Epithelial cell of prostate (primary cell): ENCODE measurements around the gene BEAN1.
"Not testable (repeated sequence)": the region's sequence is repeated elsewhere in the genome, so short reads cannot be mapped to it uniquely, and the experiment has no call there.

Experiments
- DNase-seq: peaks from one replicate; pipeline ENCODE4 v3.0.0-alpha.2; 2011; ENCODE audit warnings: low read depth, low spot score
- H3K27ac ChIP-seq: fragments of 450-650 bp; 2 replicates; pipeline ENCODE4 v1.5.1; 2017; ENCODE audit warnings: mild to moderate bottlenecking

Gene BEAN1

DNA sequence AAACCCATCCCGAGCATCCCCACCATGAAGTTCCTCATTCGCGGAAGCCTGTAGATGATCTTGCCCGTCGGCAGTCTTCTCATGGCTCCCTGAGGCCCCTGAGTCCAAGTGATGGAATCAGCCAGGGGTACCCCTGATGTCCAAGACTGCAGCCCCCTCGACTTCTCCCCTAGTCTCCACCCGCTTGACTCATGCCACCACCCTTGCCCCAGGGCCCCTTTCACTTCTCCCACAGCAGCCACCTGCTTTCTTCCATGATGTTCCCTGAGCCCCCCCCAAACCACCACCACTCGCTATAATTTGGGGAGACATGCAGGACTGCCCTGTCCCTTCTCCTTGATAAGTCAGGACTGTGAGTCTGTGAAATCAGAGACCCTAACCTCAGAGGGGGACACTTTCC lies 11.4 kb downstream of the BEAN1 start:
- H3K27ac ChIP-seq = no peak overlapping the region
- DNase-seq = no peak

GRCh38 chr16:66439051-66439730 lies 12.1 kb downstream of the BEAN1 start:
- H3K27ac ChIP-seq = no peak overlapping the region

DNA sequence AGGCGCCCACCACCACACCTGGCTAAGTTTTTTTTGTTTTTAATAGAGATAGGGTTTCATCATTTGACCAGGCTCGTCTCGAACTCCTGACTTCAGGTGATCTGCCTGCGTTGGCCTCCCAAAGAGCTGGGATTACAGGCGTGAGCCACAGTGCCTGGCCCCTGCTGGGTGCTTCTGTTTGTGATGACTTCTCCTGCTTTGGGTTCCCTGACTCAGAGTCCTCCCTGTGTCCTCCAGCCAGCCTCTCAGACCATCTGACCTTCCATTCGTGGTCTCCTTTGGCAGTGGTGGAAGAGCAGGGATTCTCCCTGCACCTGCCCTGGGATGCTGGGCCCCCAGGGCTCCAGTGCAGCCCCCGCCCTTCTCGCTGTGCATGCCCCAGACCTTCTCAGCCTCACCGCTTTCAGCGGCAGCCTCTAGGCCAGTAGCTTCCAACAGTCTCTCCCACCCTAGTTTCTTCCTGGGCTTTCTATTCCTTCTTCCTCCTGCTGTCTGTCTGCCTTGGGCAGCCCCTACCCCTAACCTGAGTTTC lies 13.2 kb downstream of the BEAN1 start:
- no peak overlapping the region for H3K27ac ChIP-seq
- DNase-seq = no peak

More at GRCh38 chr16:66439051-66439730, 12.1 kb downstream of the BEAN1 start:
- no peak for DNase-seq

DNA sequence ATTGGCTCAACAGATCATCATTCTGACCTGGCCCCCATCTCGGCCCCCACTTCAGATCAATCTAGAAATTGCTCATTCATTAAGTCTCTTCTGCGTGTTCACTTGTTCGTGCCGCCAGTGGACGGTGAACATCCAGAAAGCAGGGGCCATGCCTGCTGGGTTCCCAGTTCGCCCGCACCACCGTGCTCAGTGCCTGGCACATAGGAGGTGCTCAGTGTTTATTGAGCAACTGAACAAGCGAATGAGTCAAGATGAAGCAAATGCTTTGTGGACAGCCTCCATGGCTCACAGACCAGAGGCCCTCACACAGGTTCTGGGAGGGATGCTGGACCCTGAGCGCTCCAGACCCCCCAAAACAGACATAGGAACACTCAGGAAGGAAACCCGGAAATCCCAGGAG lies 13.9 kb downstream of the BEAN1 start:
- H3K27ac ChIP-seq = no peak overlapping the region
- no peak for DNase-seq

- no peak for DNase-seq
- H3K27ac ChIP-seq = no peak overlapping the region
Measured at GRCh38 chr16:66441586-66442375, 14.7 kb downstream of the BEAN1 start.

GRCh38 chr16:66442502-66443268 lies 15.6 kb downstream of the BEAN1 start:
- DNase-seq = no peak
- no peak overlapping the region for H3K27ac ChIP-seq

DNA sequence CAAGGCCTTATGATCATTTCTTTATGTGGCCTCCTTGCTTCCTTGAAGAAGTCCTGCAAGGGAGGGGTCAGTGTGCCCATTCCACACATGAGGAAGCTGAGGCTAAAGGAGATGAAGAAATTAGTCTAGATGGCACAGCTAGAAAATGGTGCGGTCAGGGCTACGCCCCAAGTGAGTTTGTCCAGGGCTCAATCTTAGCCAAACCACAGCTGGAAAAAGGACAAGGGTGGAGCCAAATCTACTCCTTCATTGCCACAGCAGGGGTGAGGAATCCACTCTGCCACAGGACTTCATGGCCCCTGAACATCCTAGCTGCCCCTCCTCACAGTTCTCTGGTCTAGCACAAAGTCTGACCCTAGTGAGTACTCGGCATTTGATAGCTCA lies 16.2 kb downstream of the BEAN1 start:
- H3K27ac ChIP-seq = no peak overlapping the region
- no peak for DNase-seq

DNA sequence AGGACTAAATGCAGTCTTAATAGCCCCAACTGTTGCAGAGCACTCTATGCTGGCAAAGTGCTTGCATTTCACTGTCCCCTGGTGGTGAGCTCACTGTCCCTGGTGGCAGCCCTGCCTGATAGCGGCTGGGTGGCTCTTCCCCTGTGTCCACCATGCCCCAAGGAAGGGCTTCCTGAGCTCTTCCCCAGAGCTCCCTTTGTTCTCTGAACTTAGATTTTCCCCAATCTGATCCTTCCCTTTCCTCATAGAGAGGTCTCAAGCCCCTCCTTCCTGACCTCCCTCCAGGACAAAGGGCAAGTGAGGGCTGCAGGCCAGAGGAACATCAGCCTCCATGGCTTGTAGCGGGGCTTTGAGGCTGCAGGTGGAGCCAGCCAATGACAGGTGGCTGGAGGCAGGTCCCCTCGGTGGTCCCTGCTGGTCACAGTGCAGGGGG lies 17.0 kb downstream of the BEAN1 start:
- no peak overlapping the region for H3K27ac ChIP-seq
- DNase-seq = no peak

- DNase-seq = no peak
- H3K27ac ChIP-seq = no peak overlapping the region
Measured at GRCh38 chr16:66446737-66447136, 19.6 kb downstream of the BEAN1 start.

- DNase-seq = no peak
- H3K27ac ChIP-seq = no peak overlapping the region
Measured at GRCh38 chr16:66447491-66447890, 20.4 kb downstream of the BEAN1 start.

DNA sequence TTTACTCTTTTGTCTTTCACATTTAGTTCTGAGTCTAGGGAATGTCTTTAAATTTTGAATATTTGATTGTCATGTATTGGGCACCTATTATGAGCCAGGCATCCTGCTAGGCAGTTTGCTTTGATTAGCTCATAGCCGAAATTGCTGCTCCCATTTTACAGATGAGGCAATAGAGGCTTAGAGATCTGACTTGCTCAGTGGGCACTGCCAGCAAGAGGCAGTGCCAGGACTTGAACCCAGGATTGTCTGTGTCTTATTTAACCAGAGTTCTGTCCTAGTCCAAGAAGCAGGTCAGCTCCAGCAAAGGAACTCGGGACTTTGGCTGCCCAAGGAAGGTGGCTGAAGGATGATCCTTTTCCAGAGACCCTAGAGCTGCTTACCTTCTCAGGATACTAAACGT lies 24.5 kb downstream of the BEAN1 start:
- DNase-seq = no peak
- H3K27ac ChIP-seq = no peak overlapping the region

GRCh38 chr16:66453230-66453629 lies 26.1 kb downstream of the BEAN1 start:
- DNase-seq = not testable (repeated sequence)

GRCh38 chr16:66454751-66455150 lies 27.7 kb downstream of the BEAN1 start:
- no peak overlapping the region for H3K27ac ChIP-seq
- no peak for DNase-seq

More at GRCh38 chr16:66453230-66453629, 26.1 kb downstream of the BEAN1 start:
- H3K27ac ChIP-seq = not testable (repeated sequence)

DNA sequence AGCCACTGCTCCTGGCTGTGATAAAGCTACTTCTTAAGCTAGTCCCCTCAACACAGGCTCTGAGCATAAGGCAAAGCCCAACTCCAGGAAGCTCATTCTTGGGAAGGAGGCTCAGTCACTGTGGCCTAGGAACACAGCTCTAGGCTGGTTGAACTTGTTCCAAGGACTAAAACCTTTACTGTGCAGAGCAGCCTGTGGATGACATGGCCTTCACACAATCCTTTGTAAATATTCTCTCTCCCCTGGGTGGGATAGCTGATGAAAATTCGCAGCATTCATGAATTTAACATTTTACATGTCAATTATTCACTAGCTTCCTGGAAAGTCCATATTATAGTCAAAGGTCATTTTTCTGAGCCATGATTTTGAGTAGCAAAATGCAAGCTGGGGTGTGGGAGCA lies 28.9 kb downstream of the BEAN1 start:
- DNase-seq = no peak
- no peak overlapping the region for H3K27ac ChIP-seq

DNA sequence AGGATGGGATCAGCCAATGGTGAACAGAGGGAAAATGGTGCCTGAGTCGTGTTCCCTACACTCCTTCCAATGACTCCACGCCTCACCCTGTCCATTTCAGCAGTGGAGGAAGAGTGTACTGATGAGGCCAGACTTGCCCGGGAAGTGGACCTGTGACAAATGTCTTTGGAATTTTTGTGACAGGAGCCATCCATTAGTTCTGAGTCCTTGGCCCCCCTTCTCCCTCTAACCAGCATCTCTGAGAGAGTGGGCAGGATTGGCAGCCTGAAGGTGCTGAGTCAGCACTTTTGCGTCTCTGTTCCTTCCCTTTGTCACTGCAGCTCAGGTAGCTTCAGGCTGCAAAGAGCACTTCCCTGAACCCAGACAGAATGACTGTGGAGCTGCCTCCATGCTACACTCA lies 30.8 kb downstream of the BEAN1 start:
- no peak overlapping the region for H3K27ac ChIP-seq
- no peak for DNase-seq

- H3K27ac ChIP-seq = no peak overlapping the region
- DNase-seq = no peak
Measured at GRCh38 chr16:66458292-66458691, 31.2 kb downstream of the BEAN1 start.

DNA sequence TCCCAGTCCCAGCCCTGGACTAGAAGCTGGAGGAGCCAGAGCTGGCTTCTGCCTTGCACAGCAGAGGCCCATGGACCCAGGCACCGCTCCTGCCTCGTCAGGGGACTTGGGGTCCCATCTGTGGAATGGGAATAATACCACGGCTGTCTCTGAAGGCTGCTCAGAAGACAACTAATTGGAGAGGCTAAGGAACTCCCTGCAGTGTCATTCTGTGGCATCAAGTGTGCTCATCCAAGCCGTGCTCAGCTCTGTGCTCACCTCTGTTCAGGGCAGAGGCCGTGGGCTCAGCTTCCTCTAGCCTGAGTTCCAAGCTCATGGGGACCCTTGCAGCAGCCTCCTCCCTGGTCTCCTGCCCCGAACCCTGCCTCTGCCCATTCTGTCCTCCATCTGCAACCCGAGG lies 31.8 kb downstream of the BEAN1 start:
- DNase-seq = no peak
- no peak overlapping the region for H3K27ac ChIP-seq

- no peak for DNase-seq
- no peak overlapping the region for H3K27ac ChIP-seq
Measured at GRCh38 chr16:66459878-66460277, 32.8 kb downstream of the BEAN1 start.

- DNase-seq = no peak
- no peak overlapping the region for H3K27ac ChIP-seq
Measured at GRCh38 chr16:66460703-66461102, 33.6 kb downstream of the BEAN1 start.

- no peak overlapping the region for H3K27ac ChIP-seq
- DNase-seq = no peak
Measured at GRCh38 chr16:66462912-66463311, 35.8 kb downstream of the BEAN1 start.

DNA sequence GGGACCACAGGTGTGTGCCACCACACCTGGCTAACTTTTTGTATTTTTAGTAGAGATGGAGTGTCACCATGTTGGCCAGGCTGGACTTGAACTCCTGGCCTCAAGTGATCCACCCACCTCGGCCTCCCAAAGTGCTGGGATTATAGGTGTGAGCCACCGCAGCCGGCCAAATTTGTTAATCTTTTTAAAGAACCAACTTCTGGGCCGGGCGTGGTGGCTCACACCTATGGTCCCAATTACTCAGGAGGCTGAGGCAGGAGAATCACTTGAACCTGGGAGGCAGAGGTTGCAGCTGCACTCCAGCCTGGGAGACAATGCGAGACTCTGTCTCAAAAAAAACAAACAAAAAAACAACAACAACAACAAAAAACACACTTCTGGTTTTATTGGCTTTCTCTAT lies 38.9 kb downstream of the BEAN1 start:
- DNase-seq, H3K27ac ChIP-seq: not testable (repeated sequence)
